ENCODE data around the gene PPM1J. TPM values are rescaled to one million over a fixed set of nuclear protein-coding genes. Genes with fewer than 3 reads are reported as not detected.

PPM1J gene
- total and polyA plus RNA-seq, 2 of the 8 experiments (the other 6 are each of a cell fraction or from before 2014, with no cell fraction given): 19.4 to 31.6 TPM

DNA sequence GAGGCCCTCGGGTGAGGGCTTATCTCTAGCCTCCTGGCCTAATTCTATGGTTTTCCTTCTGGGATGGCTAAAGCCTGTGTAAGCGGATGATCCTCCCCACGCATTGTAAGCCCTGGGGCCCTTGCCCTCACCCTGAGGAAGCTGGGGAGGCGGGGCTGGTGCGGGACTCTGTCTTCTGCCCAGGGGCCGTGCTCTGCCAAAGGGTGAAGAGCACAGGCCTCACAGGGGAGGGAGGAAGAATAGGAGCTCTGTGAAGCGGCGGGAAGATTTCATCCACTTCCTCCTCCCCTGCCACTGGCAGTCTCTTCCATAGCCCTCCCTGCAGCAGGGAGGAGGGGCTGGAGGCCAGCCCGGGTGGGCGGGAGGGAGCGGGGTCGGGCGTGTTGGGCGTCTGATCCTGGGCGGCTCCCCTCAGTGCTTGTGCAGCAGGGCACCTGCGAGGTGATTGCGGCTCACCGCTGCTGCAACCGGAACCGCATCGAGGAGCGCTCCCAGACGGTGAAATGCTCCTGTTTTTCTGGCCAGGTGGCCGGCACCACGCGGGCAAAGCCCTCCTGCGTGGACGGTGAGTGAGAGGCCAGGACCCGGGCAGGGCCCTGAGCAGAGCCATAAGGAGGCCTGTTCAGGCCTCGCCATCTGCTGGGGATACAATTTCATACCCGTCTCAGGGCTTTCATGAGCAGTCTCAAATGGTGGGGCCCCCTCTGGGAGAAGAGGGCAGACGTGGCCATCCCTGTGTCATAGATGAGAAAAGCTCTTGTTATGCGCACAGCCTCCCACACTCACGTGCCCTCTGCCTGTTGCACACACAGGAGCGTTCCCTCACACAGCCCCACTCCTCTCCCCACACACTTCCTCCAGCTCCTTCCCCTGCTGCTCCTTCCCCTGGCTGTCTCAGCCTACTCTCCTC is 7.7 kb upstream of the PPM1J start:
- H3K4me3 ChIP-seq (ENCODE audit: extremely low read depth in 1 of 4, insufficient read depth in 2 of 4, low read depth in 3 of 4, low read length in 4 of 4): peak overlapping the region in 2 of 4 experiments; percentile 18 to 52; a peak in 5 of 8 replicates
- peak overlapping the region; percentile 95 for H2BK15ac ChIP-seq (ENCODE audit: low read length)
- H2BK120ac ChIP-seq (replicated peaks; ENCODE audit: low read depth, low read length): peak overlapping the region; percentile 75
- H3K79me1 ChIP-seq (ENCODE audit: low read depth, low read length): no peaks in the 10 kb centered on the region
- H3K23ac ChIP-seq (ENCODE audit: insufficient read length): no peak overlapping the region
- 0 out of 7 replicates have a peak overlapping the region, but pooled peaks of 1 of the 4 experiments have one; percentile 25 for H3K9ac ChIP-seq (replicated peaks in 1 of 4; ENCODE audit: extremely low read depth in 1 of 4, low read depth in 3 of 4, low read length in 3 of 4)
- FAIRE-seq (no peak), DNase-seq (ENCODE audit: low read depth in 1 of 2, low spot score in 2 of 2) (peak in 1 of 2 experiments; percentile 68)
- peak overlapping the region; percentile 98 for H2BK20ac ChIP-seq (ENCODE audit: low read length)
- H4K8ac ChIP-seq (ENCODE audit: extremely low read depth, insufficient read depth, low read length): peak overlapping the region; percentile 60; the same call in 1 of the 2 replicates
- H2AK5ac ChIP-seq (ENCODE audit: low read depth, low read length): 0 out of 2 replicates have a peak overlapping the region, but pooled peaks have one; percentile 46
- ChIA-PET CTCF (ENCODE audit: partially characterized antibody) (interaction anchor here (0.7 to 14.2 kb wide), 17 partner anchors 7 to 352 kb away, joined by 3 to 547 read pairs (median 5); partner anchors contain the start of genes LRIG2, MOV10 and PPM1J), POLR2A (ENCODE audit: partially characterized antibody) (interaction anchor here (0.7 to 3.4 kb wide), 9 partner anchors 8 to 350 kb away, joined by 3 to 20 read pairs (median 4); partner anchors contain the start of genes LRIG2 and PPM1J)
- peak overlapping the region; percentile 82 for H4K91ac ChIP-seq (replicated peaks; ENCODE audit: insufficient read length, low read length)
- peak overlapping the region; percentile 60 to 73 for H3K4me2 ChIP-seq (ENCODE audit: insufficient read depth in 1 of 2, low read depth in 2 of 2, low read length in 2 of 2)
- peak overlapping the region; percentile 61 for H3K4ac ChIP-seq (replicated peaks; ENCODE audit: insufficient read length, low read depth, low read length)
- H3K14ac ChIP-seq (ENCODE audit: insufficient read length): no peak overlapping the region
- H2AFZ ChIP-seq (ENCODE audit: low read length): peak overlapping the region; percentile 82
- H3K23me2 ChIP-seq (ENCODE audit: low read depth, low read length): peaks cover 2% of the 10 kb centered on the region; the same call in 1 of the 2 replicates
- H3K9me3 ChIP-seq (ENCODE audit: insufficient read depth in 2 of 2, low read depth in 1 of 2, low read length in 1 of 2): no peaks in the 10 kb centered on the region
- peaks cover 0 to 26% (median 16%) of the 10 kb centered on the region in 4 experiments; a peak in 5 of 7 replicates for H3K27me3 ChIP-seq (replicated peaks in 1 of 4; ENCODE audit: control insufficient read depth in 3 of 4, extremely low read depth in 1 of 4, insufficient read depth in 3 of 4, low read length in 3 of 4)
- no peaks in the 10 kb centered on the region for H3K36me3 ChIP-seq (ENCODE audit: control insufficient read depth in 2 of 4, insufficient read depth in 4 of 4, low read length in 3 of 4)
- no peak overlapping the region for H3K56ac ChIP-seq (replicated peaks; ENCODE audit: insufficient read length, low read depth, low read length)
- H2BK12ac ChIP-seq (ENCODE audit: low read depth, low read length): peak overlapping the region; percentile 99
- peak overlapping the region; percentile 88 for H3K18ac ChIP-seq (ENCODE audit: extremely low read depth, low read length)
- 26% methylated on average over 26 of the region's 35 CpGs; no CpG with 5 or more reads in 1 of the 2 experiments for WGBS, 2 experiments (ENCODE audit: extremely low coverage in 1 of 2, insufficient coverage in 1 of 2, insufficient read length in 1 of 2, insufficient replicate concordance in 2 of 2, low coverage in 1 of 2, low lambda C conversion rate in 2 of 2, missing lambda C conversion rate in 1 of 2)
- peak overlapping the region; percentile 4 for H4K5ac ChIP-seq (ENCODE audit: insufficient read length, low read depth, low read length)
- no peaks in the 10 kb centered on the region for H4K20me1 ChIP-seq (replicated peaks in 1 of 2; ENCODE audit: control insufficient read depth in 1 of 2, insufficient read depth in 2 of 2, low read length in 2 of 2)
- no peak for TF ChIP-seq TAF7 (optimal IDR thresholded peaks at IDR 0.05; ENCODE audit: borderline replicate concordance, low read depth, low read length)
- peak; percentile 9 for TF ChIP-seq CTBP2 (IDR thresholded peaks at IDR 0.05; ENCODE audit: borderline replicate concordance, insufficient read depth, insufficient read length, low read length)
- TF ChIP-seq, protein P1, sequence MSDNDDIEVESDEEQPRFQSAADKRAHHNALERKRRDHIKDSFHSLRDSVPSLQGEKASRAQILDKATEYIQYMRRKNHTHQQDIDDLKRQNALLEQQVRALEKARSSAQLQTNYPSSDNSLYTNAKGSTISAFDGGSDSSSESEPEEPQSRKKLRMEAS (IDR thresholded peaks at IDR 0.05): 0 out of 2 replicates have a peak, but pooled peaks have one; percentile 14
- peak; percentile 3; the same call in 1 of the 2 replicates for TF ChIP-seq E2F6 (IDR thresholded peaks at IDR 0.05)
- no peak for TF ChIP-seq ATF3 (IDR thresholded peaks at IDR 0.05; ENCODE audit: insufficient read depth, low read depth, low read length)
- no peak; the same call in 1 of the 2 replicates for TF ChIP-seq RBBP5 (IDR thresholded peaks at IDR 0.05; ENCODE audit: borderline replicate concordance, low read depth, low read length)
- peak; percentile 80 for TF ChIP-seq ASH2L (IDR thresholded peaks at IDR 0.05; ENCODE audit: low read length)
- H3K79me2 ChIP-seq (ENCODE audit: control insufficient read depth in 1 of 2, insufficient read depth in 2 of 2, low read length in 2 of 2): no peaks in the 10 kb centered on the region
- H2BK5ac ChIP-seq (ENCODE audit: low read depth, low read length): peak overlapping the region; percentile 76; the same call in 1 of the 2 replicates
- H3K27ac ChIP-seq (ENCODE audit: low read depth, low read length): no peak overlapping the region
- peaks cover 8 to 21% (median 16%) of the 10 kb centered on the region in 4 experiments for H3K4me1 ChIP-seq (replicated peaks in 1 of 4; ENCODE audit: control insufficient read depth in 3 of 4, insufficient read depth in 4 of 4, low read length in 3 of 4)

Data from H1 (cell line).